ENCODE results near the gene KLF3.

The KLF3 gene

DNA sequence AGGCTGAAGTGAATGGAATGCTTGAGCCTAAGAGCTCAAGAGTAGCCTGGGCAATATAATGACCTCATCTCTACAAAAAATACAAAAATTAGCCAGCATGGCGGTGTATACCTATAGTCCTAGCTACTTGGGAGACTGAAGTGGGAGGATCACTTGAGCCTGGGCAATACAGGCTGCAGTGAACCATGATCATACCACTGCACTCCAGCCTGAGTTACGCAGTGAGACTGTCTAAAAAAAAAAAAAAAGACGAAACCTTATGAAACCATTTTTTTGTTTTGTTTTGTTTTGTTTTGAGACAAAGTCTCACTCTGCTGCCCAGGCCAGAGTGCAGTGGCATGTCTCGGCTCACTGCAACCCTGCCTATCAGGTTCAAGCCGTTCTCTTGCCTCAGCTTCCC, 81.9 kb downstream of the KLF3 start:
- Histone ChIP-seq H3K9me2 (replicated peaks; ENCODE audit: insufficient read depth, low read length) (no peaks in the 10 kb centered on the region), H3K9me3 (replicated peaks; ENCODE audit: insufficient read depth, low read length) (no peaks in the 10 kb centered on the region), H2AFZ (ENCODE audit: low read length) (no peak overlapping the region), H3K79me2 (ENCODE audit: low read length) (no peaks in the 10 kb centered on the region), H3K4me3 (ENCODE audit: low read length) (no peak overlapping the region), H3K27me3 (replicated peaks; ENCODE audit: insufficient read depth, low read length) (no peaks in the 10 kb centered on the region), H3K4me1 (ENCODE audit: low read length) (peaks cover 5% of the 10 kb centered on the region; the same call in 1 of the 2 replicates), H3K27ac (ENCODE audit: low read length) (no peak overlapping the region), H3K36me3 (replicated peaks; ENCODE audit: insufficient read depth, low read length) (no peaks in the 10 kb centered on the region), H3F3A (ENCODE audit: insufficient read depth, low read length) (no peaks in the 10 kb centered on the region), H3K4me2 (ENCODE audit: low read depth, low read length) (no peak overlapping the region), H3K9ac (ENCODE audit: low read length) (no peak overlapping the region), H4K20me1 (ENCODE audit: insufficient read depth, low read length) (no peaks in the 10 kb centered on the region)
- no peak for TF ChIP-seq EZH2 (optimal IDR thresholded peaks at IDR 0.05; ENCODE audit: low read depth, low read length)
- DNase-seq = no peak

DNA sequence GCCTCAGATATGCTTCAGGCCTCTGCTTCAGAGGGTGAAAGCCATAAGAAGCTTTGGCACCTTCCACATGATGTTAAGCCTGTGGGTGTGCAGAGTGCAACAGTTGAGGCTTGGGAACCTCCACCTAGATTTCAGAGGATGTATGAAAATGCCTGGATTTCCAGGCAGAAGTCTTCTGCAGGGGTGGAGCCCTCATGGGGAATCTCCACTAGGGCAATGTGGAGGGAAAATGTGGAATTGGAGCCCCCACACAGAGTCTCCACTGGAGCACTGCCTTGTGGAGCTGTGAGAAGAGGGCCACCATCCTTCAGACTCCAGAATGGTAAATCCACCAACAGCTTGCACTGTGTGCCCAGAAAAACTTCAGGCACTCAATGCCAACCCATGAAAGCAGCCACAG, 83.6 kb downstream of the KLF3 start:
- no peak overlapping the region for H3K9ac ChIP-seq (ENCODE audit: low read length)
- H3K9me2 ChIP-seq (replicated peaks; ENCODE audit: insufficient read depth, low read length) = no peaks in the 10 kb centered on the region
- H3F3A ChIP-seq (ENCODE audit: insufficient read depth, low read length) = peaks cover 13% of the 10 kb centered on the region
- H3K4me2 ChIP-seq (ENCODE audit: low read depth, low read length) = no peak overlapping the region
- H2AFZ ChIP-seq (ENCODE audit: low read length) = no peak overlapping the region
- H3K9me3 ChIP-seq (replicated peaks; ENCODE audit: insufficient read depth, low read length) = no peaks in the 10 kb centered on the region
- H3K27ac ChIP-seq (ENCODE audit: low read length) = no peak overlapping the region
- H3K4me1 ChIP-seq (ENCODE audit: low read length) = peaks cover 19% of the 10 kb centered on the region
- no peak overlapping the region for H3K4me3 ChIP-seq (ENCODE audit: low read length)
- no peaks in the 10 kb centered on the region for H3K79me2 ChIP-seq (ENCODE audit: low read length)
- no peaks in the 10 kb centered on the region for H3K36me3 ChIP-seq (replicated peaks; ENCODE audit: insufficient read depth, low read length)
- no peaks in the 10 kb centered on the region for H4K20me1 ChIP-seq (ENCODE audit: insufficient read depth, low read length)
- DNase-seq = no peak
- TF ChIP-seq EZH2phosphoT487 (IDR thresholded peaks at IDR 0.05; ENCODE audit: low read length) (no peak), EZH2 (optimal IDR thresholded peaks at IDR 0.05; ENCODE audit: low read depth, low read length) (no peak)
- TF ChIP-seq, protein P1, sequence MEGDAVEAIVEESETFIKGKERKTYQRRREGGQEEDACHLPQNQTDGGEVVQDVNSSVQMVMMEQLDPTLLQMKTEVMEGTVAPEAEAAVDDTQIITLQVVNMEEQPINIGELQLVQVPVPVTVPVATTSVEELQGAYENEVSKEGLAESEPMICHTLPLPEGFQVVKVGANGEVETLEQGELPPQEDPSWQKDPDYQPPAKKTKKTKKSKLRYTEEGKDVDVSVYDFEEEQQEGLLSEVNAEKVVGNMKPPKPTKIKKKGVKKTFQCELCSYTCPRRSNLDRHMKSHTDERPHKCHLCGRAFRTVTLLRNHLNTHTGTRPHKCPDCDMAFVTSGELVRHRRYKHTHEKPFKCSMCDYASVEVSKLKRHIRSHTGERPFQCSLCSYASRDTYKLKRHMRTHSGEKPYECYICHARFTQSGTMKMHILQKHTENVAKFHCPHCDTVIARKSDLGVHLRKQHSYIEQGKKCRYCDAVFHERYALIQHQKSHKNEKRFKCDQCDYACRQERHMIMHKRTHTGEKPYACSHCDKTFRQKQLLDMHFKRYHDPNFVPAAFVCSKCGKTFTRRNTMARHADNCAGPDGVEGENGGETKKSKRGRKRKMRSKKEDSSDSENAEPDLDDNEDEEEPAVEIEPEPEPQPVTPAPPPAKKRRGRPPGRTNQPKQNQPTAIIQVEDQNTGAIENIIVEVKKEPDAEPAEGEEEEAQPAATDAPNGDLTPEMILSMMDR (IDR thresholded peaks at IDR 0.05; ENCODE audit: low read length) = no peak
- H3K27me3 ChIP-seq (replicated peaks; ENCODE audit: insufficient read depth, low read length) = no peaks in the 10 kb centered on the region

DNA sequence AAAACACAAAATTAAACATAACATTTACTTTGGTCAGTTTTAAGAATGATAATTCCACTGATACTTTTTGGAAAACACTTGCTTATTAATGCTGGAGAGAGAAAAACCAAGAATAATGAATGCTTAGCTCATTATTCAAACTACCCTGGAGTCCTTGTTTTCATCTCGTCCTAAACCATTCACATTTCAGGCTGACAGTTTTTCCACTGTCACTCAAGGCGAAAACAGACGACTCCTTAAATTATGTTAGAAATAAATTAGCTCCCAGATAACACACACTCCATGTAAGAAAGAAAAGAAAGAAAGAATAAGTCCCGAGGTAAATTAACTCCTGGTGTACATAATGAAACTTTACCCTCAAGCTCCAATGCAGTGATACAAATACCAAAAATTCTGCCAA, 85.3 kb downstream of the KLF3 start:
- Histone ChIP-seq H3K4me2 (ENCODE audit: low read depth, low read length) (no peak overlapping the region), H3K36me3 (replicated peaks; ENCODE audit: insufficient read depth, low read length) (no peaks in the 10 kb centered on the region), H3K27ac (ENCODE audit: low read length) (no peak overlapping the region), H3K4me1 (ENCODE audit: low read length) (peaks cover 15% of the 10 kb centered on the region), H3F3A (ENCODE audit: insufficient read depth, low read length) (peaks cover 17% of the 10 kb centered on the region), H3K27me3 (replicated peaks; ENCODE audit: insufficient read depth, low read length) (no peaks in the 10 kb centered on the region), H4K20me1 (ENCODE audit: insufficient read depth, low read length) (no peaks in the 10 kb centered on the region), H3K9me2 (replicated peaks; ENCODE audit: insufficient read depth, low read length) (no peaks in the 10 kb centered on the region), H3K9me3 (replicated peaks; ENCODE audit: insufficient read depth, low read length) (no peaks in the 10 kb centered on the region), H3K9ac (ENCODE audit: low read length) (no peak overlapping the region), H3K4me3 (ENCODE audit: low read length) (no peak overlapping the region), H2AFZ (ENCODE audit: low read length) (no peak overlapping the region), H3K79me2 (ENCODE audit: low read length) (no peaks in the 10 kb centered on the region)
- TF ChIP-seq, protein P1 (IDR thresholded peaks at IDR 0.05; ENCODE audit: low read length) = no peak
- no peak for TF ChIP-seq EZH2 (optimal IDR thresholded peaks at IDR 0.05; ENCODE audit: low read depth, low read length)
- TF ChIP-seq EZH2phosphoT487 (IDR thresholded peaks at IDR 0.05; ENCODE audit: low read length) = no peak
- DNase-seq = no peak
